PC-3 (cell line): ENCODE measurements around the gene SLC41A3. TPM values are rescaled to one million over a fixed set of nuclear protein-coding genes. Genes with fewer than 3 reads are reported as not detected.
"Not testable (repeated sequence)": the region's sequence is repeated elsewhere in the genome, so short reads cannot be mapped to it uniquely, and the experiment has no call there.

ENCODE experiments used
- ATAC-seq: fragments of 200-7000 bp; cut with Tn5 transposase; 2 replicates; pipeline ENCODE4 v1.9.1; 2020; ENCODE audit warnings: mild to moderate bottlenecking, moderate library complexity
- BruUV-seq: library from RNA; stranded (reverse); fragments of 400-500 nt; replicated peaks from 2 replicates; lab custom pipeline; 2021; lab: Mats Ljungman, UMichigan
- CTCF ChIA-PET: fragments of 300-600 bp; sonication (Branson Sonifier 250); formaldehyde crosslinking; loops from one replicate; lab custom pipeline; 2022; ENCODE audit warnings: antibody characterized with exemption; lab: Charles Lee
- POLR2A ChIA-PET: fragments of 300-600 bp; sonication (Branson Sonifier 250); formaldehyde crosslinking; loops from one replicate; lab custom pipeline; 2022; ENCODE audit warnings: antibody characterized with exemption; ENCODE audit not compliant: unreplicated experiment; lab: Charles Lee
- DNase-seq: peaks from one replicate; pipeline ENCODE4 v3.0.0-alpha.2; 2015
- H2AFZ ChIP-seq: fragments of 300-600 bp; sonication (generic); 2 replicates; pipeline ENCODE4 v1.6.0; 2016; ENCODE audit warnings: antibody characterized with exemption, low read length
- H3F3A ChIP-seq: fragments of 300-600 bp; sonication (generic); one replicate; pipeline ENCODE4 v1.6.0; 2017; ENCODE audit warnings: antibody characterized with exemption, low read length, control low read depth, mild to moderate bottlenecking; ENCODE audit not compliant: unreplicated experiment
- H3K27ac ChIP-seq: fragments of 300-600 bp; sonication (generic); 2 replicates; pipeline ENCODE4 v1.5.1; 2016; ENCODE audit warnings: mild to moderate bottlenecking, low read length
- H3K27me3 ChIP-seq: fragments of 300-600 bp; sonication (generic); 2 replicates; pipeline ENCODE4 v1.6.1; 2016; ENCODE audit warnings: low read length, mixed read lengths
- H3K36me3 ChIP-seq: fragments of 300-600 bp; sonication (generic); 2 replicates; pipeline ENCODE4 v1.6.1; 2016; ENCODE audit warnings: low read depth, mixed run types, low read length, mixed read lengths
- H3K4me1 ChIP-seq: fragments of 300-600 bp; sonication (generic); 2 replicates; pipeline ENCODE4 v1.5.1; 2016; ENCODE audit warnings: low read length; ENCODE audit not compliant: insufficient read depth
- H3K4me2 ChIP-seq: fragments of 300-600 bp; sonication (generic); 2 replicates; pipeline ENCODE4 v1.6.0; 2016; ENCODE audit warnings: low read length
- H3K4me3 ChIP-seq: fragments of 300-600 bp; sonication (generic); 2 replicates; pipeline ENCODE4 v1.5.1; 2016; ENCODE audit warnings: mild to moderate bottlenecking, low read length, mixed read lengths
- H3K79me2 ChIP-seq: fragments of 300-600 bp; sonication (generic); 2 replicates; pipeline ENCODE4 v1.6.1; 2017; ENCODE audit warnings: low read length, mixed read lengths
- H3K9ac ChIP-seq: fragments of 300-600 bp; sonication (generic); 2 replicates; pipeline ENCODE4 v1.6.0; 2016; ENCODE audit warnings: mild to moderate bottlenecking, low read length
- H3K9me2 ChIP-seq: fragments of 300-600 bp; sonication (generic); replicated peaks from 2 replicates; pipeline ENCODE4 v1.6.1; 2016; ENCODE audit warnings: mixed run types, low read length, mixed read lengths
- H3K9me3 ChIP-seq: fragments of 300-600 bp; sonication (generic); 2 replicates; pipeline ENCODE4 v1.6.1; 2016; ENCODE audit warnings: low read length, mixed read lengths
- H4K20me1 ChIP-seq: fragments of 300-600 bp; sonication (generic); 2 replicates; pipeline ENCODE4 v1.6.1; 2016; ENCODE audit warnings: low read length, mixed read lengths
- EZH2 ChIP-seq: fragments of 300-600 bp; sonication (generic); IDR thresholded peaks from one replicate; pipeline ENCODE4 v1.6.1; 2017; ENCODE audit warnings: antibody characterized with exemption, mild to moderate bottlenecking, low read length; ENCODE audit not compliant: unreplicated experiment
- EZH2phosphoT487 ChIP-seq: fragments of 300-600 bp; sonication (generic); IDR thresholded peaks from 2 replicates; pipeline ENCODE4 v1.6.1; 2018; ENCODE audit warnings: mild to moderate bottlenecking, antibody characterized with exemption, low read length, borderline replicate concordance
- intact Hi-C: fragments of 100-400 bp; cut with micrococcal nuclease; formaldehyde crosslinking; loops from 2 replicates; pipeline ENCODE4 v1.9.0; 2023
- total RNA-seq: library from RNA; depleted of rRNA; stranded (reverse); fragments of >200 nt; gene quantifications from 2 replicates; pipeline ENCODE4 v1.2.3, GENCODE V29; 2014
- TF ChIP-seq, protein P1 (sequence below): fragments of 300-600 bp; sonication (generic); conservative IDR thresholded peaks from 2 replicates; pipeline ENCODE4 v1.5.1; 2017; ENCODE audit warnings: antibody characterized with exemption, low read depth, mild to moderate bottlenecking, low read length

Gene SLC41A3
- total RNA-seq, 1 experiment from 2014 or later, result 29.8 TPM

DNA sequence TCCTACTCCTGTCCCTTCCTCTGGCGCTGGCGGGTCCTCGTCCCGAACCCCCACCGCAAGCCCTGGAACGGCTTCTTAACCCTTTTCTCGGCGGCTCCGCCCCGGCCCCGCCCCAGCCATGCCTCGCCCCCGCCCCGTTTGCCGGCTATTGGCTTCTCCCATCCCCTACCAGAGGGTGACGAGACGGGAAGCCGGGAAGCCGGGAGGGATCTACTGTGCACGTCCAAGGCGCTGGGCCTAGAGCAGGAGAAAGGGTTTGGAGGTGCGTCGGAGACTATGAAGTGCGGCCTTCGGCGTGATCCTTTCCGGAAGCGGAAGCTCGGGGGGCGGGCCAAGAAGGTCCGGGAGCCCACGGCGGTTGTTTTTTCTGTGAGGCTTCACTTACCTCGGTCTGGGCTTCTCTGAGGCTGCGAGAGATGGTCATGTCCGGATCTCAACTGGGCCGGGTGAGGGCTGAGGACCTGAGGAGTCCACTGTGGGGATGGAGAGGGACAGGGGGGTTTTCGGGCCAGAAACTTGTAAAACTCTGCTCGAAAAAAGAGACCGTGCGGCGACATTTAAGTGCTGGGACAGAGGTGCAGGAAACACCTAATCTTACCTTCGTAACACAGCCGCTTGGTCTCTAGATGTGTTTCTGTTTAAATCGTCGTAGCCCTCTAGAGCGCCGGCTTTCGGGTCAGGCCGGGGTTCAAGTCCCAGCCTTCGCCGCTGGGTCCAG is 93.5 kb downstream of the SLC41A3 start:
- Histone ChIP-seq H3K79me2 (no peaks in the 10 kb centered on the region), H3K27ac (0 out of 2 replicates have a peak overlapping the region, but pooled peaks have one; percentile 19), H3K9me2 (no peaks in the 10 kb centered on the region), H3K36me3 (no peaks in the 10 kb centered on the region), H3K4me1 (peaks cover 9% of the 10 kb centered on the region; the same call in 1 of the 2 replicates), H3K4me2 (peak overlapping the region; percentile 96), H3K9ac (peak overlapping the region; percentile 82), H3F3A (no peaks in the 10 kb centered on the region), H4K20me1 (no peaks in the 10 kb centered on the region), H3K27me3 (no peaks in the 10 kb centered on the region), H3K9me3 (no peaks in the 10 kb centered on the region), H3K4me3 (peak overlapping the region; percentile 84), H2AFZ (peak overlapping the region; percentile 92)
- CTCF ChIA-PET, result no interaction called here
- intact Hi-C loops, result no loop called here
- BruUV-seq, result no TSS peak
- TF ChIP-seq, protein P1, sequence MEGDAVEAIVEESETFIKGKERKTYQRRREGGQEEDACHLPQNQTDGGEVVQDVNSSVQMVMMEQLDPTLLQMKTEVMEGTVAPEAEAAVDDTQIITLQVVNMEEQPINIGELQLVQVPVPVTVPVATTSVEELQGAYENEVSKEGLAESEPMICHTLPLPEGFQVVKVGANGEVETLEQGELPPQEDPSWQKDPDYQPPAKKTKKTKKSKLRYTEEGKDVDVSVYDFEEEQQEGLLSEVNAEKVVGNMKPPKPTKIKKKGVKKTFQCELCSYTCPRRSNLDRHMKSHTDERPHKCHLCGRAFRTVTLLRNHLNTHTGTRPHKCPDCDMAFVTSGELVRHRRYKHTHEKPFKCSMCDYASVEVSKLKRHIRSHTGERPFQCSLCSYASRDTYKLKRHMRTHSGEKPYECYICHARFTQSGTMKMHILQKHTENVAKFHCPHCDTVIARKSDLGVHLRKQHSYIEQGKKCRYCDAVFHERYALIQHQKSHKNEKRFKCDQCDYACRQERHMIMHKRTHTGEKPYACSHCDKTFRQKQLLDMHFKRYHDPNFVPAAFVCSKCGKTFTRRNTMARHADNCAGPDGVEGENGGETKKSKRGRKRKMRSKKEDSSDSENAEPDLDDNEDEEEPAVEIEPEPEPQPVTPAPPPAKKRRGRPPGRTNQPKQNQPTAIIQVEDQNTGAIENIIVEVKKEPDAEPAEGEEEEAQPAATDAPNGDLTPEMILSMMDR, result no peak
- TF ChIP-seq EZH2phosphoT487 (no peak), EZH2 (no peak)
- POLR2A ChIA-PET, result interaction anchor here (0.6 kb wide), 1 partner anchor 92 kb away, joined by 6 read pairs; no protein-coding TSS in a partner anchor
- peak; percentile 98 for ATAC-seq
- peak; percentile 81 for DNase-seq

DNA sequence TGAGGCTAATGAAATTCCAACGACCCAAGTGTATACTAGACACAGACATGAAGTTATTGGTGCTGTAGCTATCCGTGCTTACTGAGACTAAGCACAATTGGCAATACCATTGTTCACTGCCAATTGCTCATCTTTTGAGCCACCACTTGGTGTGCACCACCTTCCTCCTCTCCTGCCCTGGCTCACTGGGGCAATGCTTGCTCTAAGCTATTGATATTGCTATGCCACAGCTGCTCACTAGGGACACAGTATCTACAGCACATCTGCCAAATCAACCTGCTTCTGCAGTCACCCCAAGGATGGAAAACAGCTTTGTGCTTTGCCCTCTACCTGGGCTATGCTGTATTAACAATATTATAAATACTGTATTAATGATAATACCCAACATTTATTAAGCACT is 99.0 kb downstream of the SLC41A3 start:
- POLR2A ChIA-PET, result not testable (repeated sequence)

DNA sequence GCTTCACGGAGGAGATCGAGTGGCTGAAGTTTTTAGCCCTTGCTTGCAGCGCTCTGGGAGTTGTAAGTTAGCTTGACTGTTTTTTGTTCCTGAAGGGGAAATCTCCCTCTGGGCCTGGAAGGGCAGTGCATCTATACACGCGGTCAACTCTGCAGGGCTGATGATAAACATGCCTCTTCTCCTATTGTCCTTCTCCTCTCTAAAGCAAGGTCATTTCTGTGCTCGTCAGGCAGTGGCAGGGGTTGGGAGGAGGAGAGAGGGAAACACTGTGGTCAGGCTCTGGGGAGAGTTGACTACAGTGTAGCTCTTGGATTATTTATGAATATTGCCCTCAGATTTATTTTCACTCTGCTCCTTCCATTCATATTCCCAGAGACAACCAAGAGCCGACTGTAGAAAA is 106.8 kb downstream of the SLC41A3 start:
- not testable (repeated sequence) for BruUV-seq

More for the DNA sequence above, 99.0 kb downstream of the SLC41A3 start:
- H3K4me2 ChIP-seq, intact Hi-C loops, H3K79me2 ChIP-seq, H3K9ac ChIP-seq, H3K27ac ChIP-seq, H3K9me2 ChIP-seq, H3K36me3 ChIP-seq, H3K27me3 ChIP-seq, H4K20me1 ChIP-seq, DNase-seq, CTCF ChIA-PET, H3K4me1 ChIP-seq, BruUV-seq, H3K4me3 ChIP-seq, H3K9me3 ChIP-seq, H2AFZ ChIP-seq, H3F3A ChIP-seq: not testable (repeated sequence)
- ATAC-seq, result peak; percentile 49

GRCh38 chr3:125976003-125976390 is 107.9 kb downstream of the SLC41A3 start:
- POLR2A ChIA-PET, BruUV-seq, H3F3A ChIP-seq, intact Hi-C loops, H4K20me1 ChIP-seq, H3K36me3 ChIP-seq, H3K9ac ChIP-seq, H2AFZ ChIP-seq, H3K27me3 ChIP-seq, H3K4me2 ChIP-seq, H3K9me2 ChIP-seq, H3K27ac ChIP-seq, ATAC-seq, H3K4me1 ChIP-seq, CTCF ChIA-PET, H3K9me3 ChIP-seq, H3K79me2 ChIP-seq, DNase-seq, H3K4me3 ChIP-seq: not testable (repeated sequence)

More for the DNA sequence above, 106.8 kb downstream of the SLC41A3 start:
- H3K27me3 ChIP-seq, H3K27ac ChIP-seq, H4K20me1 ChIP-seq, intact Hi-C loops, H3K36me3 ChIP-seq, H3K9ac ChIP-seq, H3K4me1 ChIP-seq, DNase-seq, H3K4me3 ChIP-seq, H3K4me2 ChIP-seq, CTCF ChIA-PET, H2AFZ ChIP-seq, H3K9me3 ChIP-seq, POLR2A ChIA-PET, H3K79me2 ChIP-seq, H3K9me2 ChIP-seq, ATAC-seq, H3F3A ChIP-seq: not testable (repeated sequence)

- intact Hi-C loops, H4K20me1 ChIP-seq, CTCF ChIA-PET, H3K36me3 ChIP-seq, H3K9ac ChIP-seq, ATAC-seq, DNase-seq, H3K27ac ChIP-seq, H3K9me2 ChIP-seq, H3K27me3 ChIP-seq, H3F3A ChIP-seq, POLR2A ChIA-PET, H3K4me1 ChIP-seq, H3K79me2 ChIP-seq, H3K9me3 ChIP-seq, H2AFZ ChIP-seq, H3K4me2 ChIP-seq, BruUV-seq, H3K4me3 ChIP-seq: not testable (repeated sequence)
These were observed 108.5 kb downstream of the SLC41A3 start for GRCh38 chr3:125975245-125976002.
